Caco-2 (cell line): ENCODE results near the gene PCDH12. TPM values are rescaled to one million over a fixed set of nuclear protein-coding genes. Genes with fewer than 3 reads are reported as not detected.
"Not testable (repeated sequence)": the region's sequence is repeated elsewhere in the genome, so short reads cannot be mapped to it uniquely, and the experiment has no call there.

Experiments used
- BruUV-seq: library from RNA; stranded (reverse); fragments of 400-500 nt; replicated peaks from 2 replicates; lab custom pipeline; 2021; lab: Mats Ljungman, UMichigan
- CTCF ChIA-PET: fragments of 300-600 bp; sonication (Branson Sonifier 250); formaldehyde crosslinking; loops from one replicate; lab custom pipeline; 2022; ENCODE audit warnings: antibody characterized with exemption; lab: Charles Lee
- POLR2A ChIA-PET: fragments of 300-600 bp; sonication (Branson Sonifier 250); formaldehyde crosslinking; loops from one replicate; lab custom pipeline; 2022; ENCODE audit warnings: antibody characterized with exemption; lab: Charles Lee
- DNase-seq, 2 experiments: peaks; one replicate each; pipeline versions ENCODE4 v3.0.0 to v3.0.0-alpha.2; 2020 to 2022
- H3K27me3 ChIP-seq: replicated peaks from 2 replicates; pipeline ENCODE4 v1.6.0; 2011; ENCODE audit warnings: low read length; ENCODE audit not compliant: control insufficient read depth, insufficient read depth
- H3K36me3 ChIP-seq: 2 replicates; pipeline ENCODE4 v1.5.1; 2011; ENCODE audit warnings: low read length; ENCODE audit not compliant: control insufficient read depth, insufficient read depth
- H3K4me1 ChIP-seq: fragments of 250-450 bp; sonication (Bioruptor Pico); 2 replicates; pipeline ENCODE4 v1.5.1; 2020; ENCODE audit warnings: mild to moderate bottlenecking
- H3K4me3 ChIP-seq: 2 replicates; pipeline ENCODE4 v1.5.1; 2011; ENCODE audit warnings: low read depth, mild to moderate bottlenecking, control low read depth, low read length
- H3K9me3 ChIP-seq: fragments of 250-450 bp; sonication (Bioruptor Pico); 2 replicates; pipeline ENCODE4 v1.5.1; 2020; ENCODE audit warnings: mild to moderate bottlenecking, moderate library complexity
- H3K27ac Mint-ChIP-seq: one replicate; pipeline ENCODE4 v1.8.0; 2022; ENCODE audit warnings: mixed read lengths; ENCODE audit not compliant: unreplicated experiment
- H3K27me3 Mint-ChIP-seq: one replicate; pipeline ENCODE4 v1.8.0; 2022; ENCODE audit warnings: mixed read lengths; ENCODE audit not compliant: insufficient read depth, unreplicated experiment
- H3K36me3 Mint-ChIP-seq: one replicate; pipeline ENCODE4 v1.8.0; 2022; ENCODE audit warnings: mild to moderate bottlenecking, mixed read lengths; ENCODE audit not compliant: insufficient read depth, unreplicated experiment
- H3K4me1 Mint-ChIP-seq: one replicate; pipeline ENCODE4 v1.8.0; 2022; ENCODE audit warnings: low read depth, mixed read lengths; ENCODE audit not compliant: unreplicated experiment
- H3K4me3 Mint-ChIP-seq: one replicate; pipeline ENCODE4 v1.8.0; 2022; ENCODE audit warnings: mild to moderate bottlenecking, moderate library complexity, mixed read lengths; ENCODE audit not compliant: unreplicated experiment
- H3K9me3 Mint-ChIP-seq: one replicate; pipeline ENCODE4 v1.8.0; 2022; ENCODE audit warnings: mixed read lengths; ENCODE audit not compliant: unreplicated experiment
- intact Hi-C: fragments of 100-400 bp; cut with micrococcal nuclease; formaldehyde crosslinking; loops from one replicate; pipeline ENCODE4 v1.10.0; 2022; ENCODE audit not compliant: unreplicated experiment
- total RNA-seq: library from RNA; stranded (reverse); gene quantifications from 2 replicates; pipeline ENCODE4 v1.2.3, GENCODE V29; 2022
- TF ChIP-seq, protein P1 (sequence below), 2 experiments: fragments of 200-600 bp in 1 of 2; IDR thresholded peaks; 1 replicate in 1 of 2; 2 replicates in 1 of 2; pipeline versions ENCODE4 v1.5.1 to v1.8.0; 2011 to 2022; ENCODE audit warnings: antibody characterized with exemption in 1 of 2, control low read depth in 1 of 2, inconsistent platforms in 1 of 2, low read depth in 1 of 2, low read length in 1 of 2, mild to moderate bottlenecking in 1 of 2, moderate library complexity in 1 of 2; ENCODE audit not compliant: insufficient read depth in 1 of 2, severe bottlenecking in 1 of 2, unreplicated experiment in 1 of 2

PCDH12 gene
- total RNA-seq, 1 experiment from 2014 or later = not detected

GRCh38 chr5:141923448-141924313 is 34.3 kb downstream of the PCDH12 start, which contains the start of gene DELE1:
Gene DELE1 (plus strand): TSS chr5:141923871. CDS start chr5:141923942, 71 bp downstream.
- peaks cover 33% of the 10 kb centered on the region for H3K36me3 Mint-ChIP-seq

GRCh38 chr5:141922827-141923447 is 35.1 kb downstream of the PCDH12 start:
- H3K9me3 ChIP-seq, H3K27me3 Mint-ChIP-seq, BruUV-seq, intact Hi-C loops, H3K36me3 ChIP-seq, H3K9me3 Mint-ChIP-seq, H3K27me3 ChIP-seq, DNase-seq: not testable (repeated sequence)
- peak overlapping the region; percentile 96 for H3K27ac Mint-ChIP-seq
- Histone ChIP-seq H3K4me1 (peaks cover 17% of the 10 kb centered on the region), H3K4me3 (peak overlapping the region; percentile 51)
- CTCF ChIA-PET = interaction anchor here (0.9 to 2.3 kb wide), 6 partner anchors 9 to 359 kb away, joined by 3 to 22 read pairs (median 6); partner anchors contain the start of genes PCDH1 and RNF14
- H3K36me3 Mint-ChIP-seq = peaks cover 30% of the 10 kb centered on the region
- POLR2A ChIA-PET = interaction anchor here (0.6 to 2.0 kb wide), 8 partner anchors 9 to 1760 kb away, joined by 3 to 17 read pairs (median 4); partner anchors contain the start of gene RNF14
- peaks cover 14% of the 10 kb centered on the region for H3K4me1 Mint-ChIP-seq
- peak overlapping the region; percentile 81 for H3K4me3 Mint-ChIP-seq

More at GRCh38 chr5:141923448-141924313, 34.3 kb downstream of the PCDH12 start, which contains the start of gene DELE1:
- Mint-ChIP-seq H3K27me3 (no peaks in the 10 kb centered on the region), H3K4me3 (peak within 1 kb of the TSS; percentile 81), H3K4me1 (peaks cover 14% of the 10 kb centered on the region), H3K27ac (peak within 1 kb of the TSS; percentile 96), H3K9me3 (no peaks in the 10 kb centered on the region)
- BruUV-seq = TSS peak; percentile 92
- DNase-seq = peak; percentile 93 to 95
- H3K36me3 ChIP-seq = peaks cover 2% of the 10 kb centered on the region; the same call in 1 of the 2 replicates
- H3K4me1 ChIP-seq = peaks cover 16% of the 10 kb centered on the region
- H3K9me3 ChIP-seq = no peaks in the 10 kb centered on the region
- intact Hi-C loops = loop anchor here (2.0 kb wide), 1 partner anchor 45 kb away; the partner anchor contains the start of gene RNF14
- POLR2A ChIA-PET = interaction anchor here (0.6 to 2.0 kb wide), 9 partner anchors 10 to 1760 kb away, joined by 3 to 17 read pairs (median 4); partner anchors contain the start of gene RNF14
- TF ChIP-seq, protein P1, sequence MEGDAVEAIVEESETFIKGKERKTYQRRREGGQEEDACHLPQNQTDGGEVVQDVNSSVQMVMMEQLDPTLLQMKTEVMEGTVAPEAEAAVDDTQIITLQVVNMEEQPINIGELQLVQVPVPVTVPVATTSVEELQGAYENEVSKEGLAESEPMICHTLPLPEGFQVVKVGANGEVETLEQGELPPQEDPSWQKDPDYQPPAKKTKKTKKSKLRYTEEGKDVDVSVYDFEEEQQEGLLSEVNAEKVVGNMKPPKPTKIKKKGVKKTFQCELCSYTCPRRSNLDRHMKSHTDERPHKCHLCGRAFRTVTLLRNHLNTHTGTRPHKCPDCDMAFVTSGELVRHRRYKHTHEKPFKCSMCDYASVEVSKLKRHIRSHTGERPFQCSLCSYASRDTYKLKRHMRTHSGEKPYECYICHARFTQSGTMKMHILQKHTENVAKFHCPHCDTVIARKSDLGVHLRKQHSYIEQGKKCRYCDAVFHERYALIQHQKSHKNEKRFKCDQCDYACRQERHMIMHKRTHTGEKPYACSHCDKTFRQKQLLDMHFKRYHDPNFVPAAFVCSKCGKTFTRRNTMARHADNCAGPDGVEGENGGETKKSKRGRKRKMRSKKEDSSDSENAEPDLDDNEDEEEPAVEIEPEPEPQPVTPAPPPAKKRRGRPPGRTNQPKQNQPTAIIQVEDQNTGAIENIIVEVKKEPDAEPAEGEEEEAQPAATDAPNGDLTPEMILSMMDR (IDR thresholded peaks at IDR 0.05; ENCODE audit: insufficient read depth in 1 of 2, low read depth in 1 of 2, low read length in 1 of 2, severe bottlenecking in 1 of 2, unreplicated experiment in 1 of 2) = no peak
- CTCF ChIA-PET = interaction anchor here (0.6 to 2.3 kb wide), 11 partner anchors 10 to 360 kb away, joined by 3 to 22 read pairs (median 5); partner anchors contain the start of genes PCDH1 and RNF14
- peak within 1 kb of the TSS; percentile 51 for H3K4me3 ChIP-seq
- no peaks in the 10 kb centered on the region for H3K27me3 ChIP-seq

DNA sequence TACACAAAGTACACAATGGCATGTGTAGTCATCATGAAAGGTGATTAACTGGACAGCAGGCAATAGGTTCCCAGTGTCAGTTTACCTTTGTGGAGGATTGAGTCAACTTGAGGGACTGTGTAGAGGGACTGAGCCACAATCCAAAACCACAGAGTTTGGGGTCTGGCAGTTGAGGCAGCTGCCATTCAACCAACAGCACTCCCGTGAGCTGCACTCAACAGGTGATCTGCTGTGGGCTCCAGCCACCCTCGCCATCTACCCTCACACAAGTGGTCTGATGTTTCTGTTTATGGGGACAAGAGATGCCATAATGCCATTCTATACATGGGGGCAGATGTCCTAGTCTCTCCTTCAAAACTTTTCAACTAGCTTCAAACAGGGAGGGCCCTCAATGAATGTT is 37.2 kb downstream of the PCDH12 start:
- peaks cover 14% of the 10 kb centered on the region for H3K4me1 Mint-ChIP-seq
- intact Hi-C loops = no loop called here
- H3K36me3 ChIP-seq = no peaks in the 10 kb centered on the region; the same call in 1 of the 2 replicates
- H3K36me3 Mint-ChIP-seq = peaks cover 11% of the 10 kb centered on the region
- H3K9me3 ChIP-seq = no peaks in the 10 kb centered on the region
- no peak for DNase-seq
- TF ChIP-seq, protein P1 (IDR thresholded peaks at IDR 0.05; ENCODE audit: insufficient read depth in 1 of 2, low read depth in 1 of 2, low read length in 1 of 2, severe bottlenecking in 1 of 2, unreplicated experiment in 1 of 2) = no peak
- CTCF ChIA-PET = no interaction called here
- H3K4me3 Mint-ChIP-seq = no peak overlapping the region
- POLR2A ChIA-PET = no interaction called here
- H3K9me3 Mint-ChIP-seq = no peaks in the 10 kb centered on the region
- no peak overlapping the region for H3K27ac Mint-ChIP-seq
- no TSS peak for BruUV-seq
- peaks cover 17% of the 10 kb centered on the region for H3K4me1 ChIP-seq
- H3K4me3 ChIP-seq = no peak overlapping the region
- H3K27me3 Mint-ChIP-seq = no peaks in the 10 kb centered on the region
- H3K27me3 ChIP-seq = no peaks in the 10 kb centered on the region
